ES-I3 (cell line): ENCODE results near the gene PFKFB4.
A peak's percentile ranks its signal among the peaks of the same experiment; 100 is the strongest.

ENCODE experiments used
- H3K36me3 ChIP-seq: 2 replicates; pipeline ENCODE4 v1.6.1; 2013; ENCODE audit warnings: mild to moderate bottlenecking, low read length, control low read depth, moderate library complexity; ENCODE audit not compliant: insufficient read depth
- H3K4me1 ChIP-seq: 2 replicates; pipeline ENCODE4 v1.6.1; 2013; ENCODE audit warnings: mild to moderate bottlenecking, control low read depth, low read length; ENCODE audit not compliant: insufficient read depth
- H3K9ac ChIP-seq: 2 replicates; pipeline ENCODE4 v1.6.1; 2013; ENCODE audit warnings: low read depth, mild to moderate bottlenecking, low read length, moderate library complexity
- H3K9me3 ChIP-seq: 2 replicates; pipeline ENCODE4 v1.6.1; 2013; ENCODE audit warnings: mild to moderate bottlenecking, low read length, moderate library complexity; ENCODE audit not compliant: control insufficient read depth, insufficient read depth

The PFKFB4 gene

GRCh38 chr3:48556796-48557626, at the start of gene PFKFB4:
TSS of gene PFKFB4 (minus strand) at chr3:48556803. CDS start at chr3:48556777, 26 bp downstream.
- Histone ChIP-seq H3K4me1 (peaks cover 23% of the 10 kb centered on the region), H3K9ac (peak within 1 kb of the TSS; percentile 61), H3K9me3 (no peaks in the 10 kb centered on the region), H3K36me3 (no peaks in the 10 kb centered on the region)

- Histone ChIP-seq H3K4me1 (peaks cover 26% of the 10 kb centered on the region; the same call in 1 of the 2 replicates), H3K9ac (no peak overlapping the region), H3K9me3 (no peaks in the 10 kb centered on the region), H3K36me3 (peaks cover 48% of the 10 kb centered on the region)
Observed at GRCh38 chr3:48601622-48601994, 45.0 kb upstream of the PFKFB4 start.

GRCh38 chr3:48600711-48601621, 44.4 kb upstream of the PFKFB4 start:
- H3K36me3 ChIP-seq: peaks cover 46% of the 10 kb centered on the region
- H3K9me3 ChIP-seq: no peaks in the 10 kb centered on the region
- H3K4me1 ChIP-seq: peaks cover 32% of the 10 kb centered on the region
- no peak overlapping the region for H3K9ac ChIP-seq

GRCh38 chr3:48599509-48600285, 43.1 kb upstream of the PFKFB4 start:
- H3K36me3 ChIP-seq: peaks cover 33% of the 10 kb centered on the region
- no peak overlapping the region for H3K9ac ChIP-seq

GRCh38 chr3:48599077-48599501, 42.5 kb upstream of the PFKFB4 start:
- no peaks in the 10 kb centered on the region for H3K9me3 ChIP-seq
- H3K36me3 ChIP-seq: peaks cover 27% of the 10 kb centered on the region
- H3K9ac ChIP-seq: no peak overlapping the region
- peaks cover 36% of the 10 kb centered on the region for H3K4me1 ChIP-seq

More at GRCh38 chr3:48599509-48600285, 43.1 kb upstream of the PFKFB4 start:
- H3K9me3 ChIP-seq: no peaks in the 10 kb centered on the region
- peaks cover 36% of the 10 kb centered on the region for H3K4me1 ChIP-seq

- Histone ChIP-seq H3K9ac (no peak overlapping the region), H3K36me3 (peaks cover 22% of the 10 kb centered on the region), H3K4me1 (peaks cover 36% of the 10 kb centered on the region), H3K9me3 (no peaks in the 10 kb centered on the region)
Observed at GRCh38 chr3:48598323-48599076, 41.9 kb upstream of the PFKFB4 start.

GRCh38 chr3:48597408-48597800, 40.8 kb upstream of the PFKFB4 start:
- no peak overlapping the region for H3K9ac ChIP-seq
- peaks cover 36% of the 10 kb centered on the region for H3K4me1 ChIP-seq
- H3K36me3 ChIP-seq: peaks cover 27% of the 10 kb centered on the region

GRCh38 chr3:48596676-48597407, 40.2 kb upstream of the PFKFB4 start:
- Histone ChIP-seq H3K4me1 (peaks cover 36% of the 10 kb centered on the region), H3K36me3 (peaks cover 28% of the 10 kb centered on the region)

More at GRCh38 chr3:48597408-48597800, 40.8 kb upstream of the PFKFB4 start:
- H3K9me3 ChIP-seq: no peaks in the 10 kb centered on the region

GRCh38 chr3:48596157-48596556, 39.6 kb upstream of the PFKFB4 start:
- H3K4me1 ChIP-seq: peaks cover 36% of the 10 kb centered on the region
- H3K9me3 ChIP-seq: no peaks in the 10 kb centered on the region
- H3K9ac ChIP-seq: no peak overlapping the region
- H3K36me3 ChIP-seq: peaks cover 26% of the 10 kb centered on the region

More at GRCh38 chr3:48596676-48597407, 40.2 kb upstream of the PFKFB4 start:
- H3K9me3 ChIP-seq: no peaks in the 10 kb centered on the region
- no peak overlapping the region for H3K9ac ChIP-seq

GRCh38 chr3:48595526-48596121, 39.0 kb upstream of the PFKFB4 start:
- Histone ChIP-seq H3K9me3 (no peaks in the 10 kb centered on the region), H3K4me1 (peaks cover 36% of the 10 kb centered on the region), H3K36me3 (peaks cover 22% of the 10 kb centered on the region; the same call in 1 of the 2 replicates), H3K9ac (peak overlapping the region; percentile 4; the same call in 1 of the 2 replicates)

GRCh38 chr3:48595075-48595525, 38.5 kb upstream of the PFKFB4 start, which contains the start of gene COL7A1:
TSS of gene COL7A1 (minus strand) at chr3:48595329. CDS start at chr3:48595159, 170 bp downstream.
- H3K9ac ChIP-seq: peak within 1 kb of the TSS; percentile 62
- H3K4me1 ChIP-seq: peaks cover 36% of the 10 kb centered on the region
- no peaks in the 10 kb centered on the region for H3K9me3 ChIP-seq
- peaks cover 17% of the 10 kb centered on the region; the same call in 1 of the 2 replicates for H3K36me3 ChIP-seq

- no peaks in the 10 kb centered on the region for H3K9me3 ChIP-seq
- peaks cover 36% of the 10 kb centered on the region for H3K4me1 ChIP-seq
- peaks cover 17% of the 10 kb centered on the region for H3K36me3 ChIP-seq
- peak overlapping the region; percentile 62 for H3K9ac ChIP-seq
Observed at GRCh38 chr3:48594417-48595049, 37.9 kb upstream of the PFKFB4 start.
